ENCODE results near the gene SETD5.

DNA sequence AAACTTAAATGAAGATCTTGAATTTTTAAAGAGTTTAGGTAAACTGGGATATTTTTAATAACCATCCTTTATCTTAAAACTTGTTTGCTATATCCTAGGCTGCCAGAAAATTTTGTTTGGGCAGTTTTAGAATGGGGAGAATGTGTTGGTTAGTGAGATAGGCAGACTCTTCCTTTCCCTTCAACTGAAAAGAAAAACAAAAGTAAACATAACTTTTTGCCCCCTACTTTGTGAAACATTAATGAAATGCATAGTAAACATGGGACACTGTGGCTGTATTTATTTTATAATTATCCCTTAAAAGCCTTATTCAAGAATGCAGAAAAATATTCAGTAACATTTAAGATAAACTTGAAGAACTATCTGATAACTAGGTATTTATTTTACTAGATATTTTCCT is 31.0 kb downstream of the SETD5 start:
- TF ChIP-seq, protein P1, sequence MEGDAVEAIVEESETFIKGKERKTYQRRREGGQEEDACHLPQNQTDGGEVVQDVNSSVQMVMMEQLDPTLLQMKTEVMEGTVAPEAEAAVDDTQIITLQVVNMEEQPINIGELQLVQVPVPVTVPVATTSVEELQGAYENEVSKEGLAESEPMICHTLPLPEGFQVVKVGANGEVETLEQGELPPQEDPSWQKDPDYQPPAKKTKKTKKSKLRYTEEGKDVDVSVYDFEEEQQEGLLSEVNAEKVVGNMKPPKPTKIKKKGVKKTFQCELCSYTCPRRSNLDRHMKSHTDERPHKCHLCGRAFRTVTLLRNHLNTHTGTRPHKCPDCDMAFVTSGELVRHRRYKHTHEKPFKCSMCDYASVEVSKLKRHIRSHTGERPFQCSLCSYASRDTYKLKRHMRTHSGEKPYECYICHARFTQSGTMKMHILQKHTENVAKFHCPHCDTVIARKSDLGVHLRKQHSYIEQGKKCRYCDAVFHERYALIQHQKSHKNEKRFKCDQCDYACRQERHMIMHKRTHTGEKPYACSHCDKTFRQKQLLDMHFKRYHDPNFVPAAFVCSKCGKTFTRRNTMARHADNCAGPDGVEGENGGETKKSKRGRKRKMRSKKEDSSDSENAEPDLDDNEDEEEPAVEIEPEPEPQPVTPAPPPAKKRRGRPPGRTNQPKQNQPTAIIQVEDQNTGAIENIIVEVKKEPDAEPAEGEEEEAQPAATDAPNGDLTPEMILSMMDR (IDR thresholded peaks at IDR 0.05; ENCODE audit: insufficient read depth, low read depth, low read length) = no peak
- no peak for TF ChIP-seq EZH2 (IDR thresholded peaks at IDR 0.05; ENCODE audit: insufficient read depth, low read length)

Data from astrocyte (in vitro differentiated cells and primary cell).